Effector memory CD4-positive, alpha-beta T cell (primary cell): ENCODE results near the gene CLDND2.

Experiments used
- DNase-seq, 3 donors: peaks; one replicate each; pipeline ENCODE4 v3.0.0-alpha.2; 2020
- H3K27ac ChIP-seq: 2 replicates; pipeline ENCODE4 v1.7.0; 2013; ENCODE audit warnings: mild to moderate bottlenecking, low read length, moderate library complexity; ENCODE audit not compliant: insufficient read depth, poor library complexity, severe bottlenecking
- H3K27me3 ChIP-seq: replicated peaks from 2 replicates; pipeline ENCODE4 v1.7.0; 2013; ENCODE audit warnings: mild to moderate bottlenecking, low read length; ENCODE audit not compliant: insufficient read depth, control insufficient read depth, poor library complexity, severe bottlenecking
- H3K36me3 ChIP-seq: 2 replicates; pipeline ENCODE4 v1.7.0; 2013; ENCODE audit warnings: mild to moderate bottlenecking, low read length, moderate library complexity; ENCODE audit not compliant: control insufficient read depth, insufficient read depth
- H3K4me1 ChIP-seq: 2 replicates; pipeline ENCODE4 v1.7.0; 2013; ENCODE audit warnings: low read length, mild to moderate bottlenecking; ENCODE audit not compliant: control insufficient read depth, insufficient read depth, poor library complexity, severe bottlenecking
- H3K4me3 ChIP-seq: 2 replicates; pipeline ENCODE4 v1.7.0; 2013; ENCODE audit warnings: low read length, low read depth, mild to moderate bottlenecking; ENCODE audit not compliant: insufficient read depth, poor library complexity, severe bottlenecking
- H3K9me3 ChIP-seq: 2 replicates; pipeline ENCODE4 v1.7.0; 2013; ENCODE audit warnings: mild to moderate bottlenecking, low read length, moderate library complexity; ENCODE audit not compliant: control insufficient read depth

The CLDND2 gene

GRCh38 chr19:51367565-51368365 is 1.0 kb downstream of the CLDND2 start:
- DNase-seq: peak; percentile 88 to 93 (median 92)
- H3K27me3 ChIP-seq: no peaks in the 10 kb centered on the region
- peak overlapping the region; percentile 88 for H3K4me3 ChIP-seq
- H3K9me3 ChIP-seq: no peaks in the 10 kb centered on the region
- H3K36me3 ChIP-seq: no peaks in the 10 kb centered on the region
- peaks cover 47% of the 10 kb centered on the region for H3K4me1 ChIP-seq
- peak overlapping the region; percentile 77 for H3K27ac ChIP-seq

- Histone ChIP-seq H3K4me1 (peaks cover 41% of the 10 kb centered on the region), H3K27ac (peak overlapping the region; percentile 77), H3K36me3 (no peaks in the 10 kb centered on the region), H3K4me3 (peak overlapping the region; percentile 88), H3K9me3 (no peaks in the 10 kb centered on the region), H3K27me3 (no peaks in the 10 kb centered on the region)
- no peak for DNase-seq
These were observed 1.6 kb downstream of the CLDND2 start for GRCh38 chr19:51367255-51367564.

DNA sequence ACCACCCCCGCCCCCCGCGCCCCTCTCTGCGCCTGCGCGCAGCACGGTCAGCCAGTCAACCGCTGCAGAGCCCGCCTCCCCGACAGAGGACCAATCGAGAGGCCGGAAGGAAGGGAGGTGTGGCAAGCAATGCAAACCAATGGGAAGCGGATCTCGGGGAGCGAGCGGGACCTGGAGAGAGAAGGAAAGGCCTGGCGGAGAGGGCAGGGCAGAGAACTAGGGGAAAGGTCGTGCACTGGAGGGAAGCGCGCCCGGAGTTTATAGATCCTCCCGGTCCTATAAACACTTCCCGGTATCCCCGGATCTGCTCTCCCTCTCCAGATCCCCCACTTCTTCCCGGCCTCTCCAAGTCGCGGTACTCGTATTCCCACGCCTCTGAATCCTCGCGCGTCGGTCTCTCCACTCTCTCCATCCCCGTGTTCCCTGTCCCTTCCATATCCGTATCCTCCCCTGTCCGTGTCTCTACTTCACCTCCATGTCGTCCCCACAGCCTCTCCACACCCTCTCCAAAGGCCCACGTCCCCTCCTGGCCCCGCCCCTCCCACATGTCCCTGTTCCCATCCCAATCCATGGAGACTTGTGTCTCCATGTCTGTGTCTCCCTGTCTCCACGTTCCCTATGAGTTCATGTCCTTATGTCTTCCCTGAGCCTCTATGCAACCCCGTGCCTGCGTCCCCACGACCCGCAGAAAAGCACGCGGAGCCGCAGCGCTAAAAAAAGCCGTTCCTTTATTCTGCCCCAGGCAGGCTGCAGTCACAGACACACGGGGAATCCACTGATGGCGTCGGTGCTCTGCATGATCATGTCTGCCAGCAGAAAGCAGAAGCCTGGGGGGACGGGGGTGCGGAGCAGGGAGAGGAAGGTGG is 2.2 kb downstream of the CLDND2 start:
- peaks cover 35% of the 10 kb centered on the region for H3K4me1 ChIP-seq
- H3K27me3 ChIP-seq: no peaks in the 10 kb centered on the region
- peak overlapping the region; percentile 77 for H3K27ac ChIP-seq
- H3K4me3 ChIP-seq: peak overlapping the region; percentile 88
- H3K9me3 ChIP-seq: no peaks in the 10 kb centered on the region
- peak; percentile 85 to 93 (median 87) for DNase-seq
- no peaks in the 10 kb centered on the region for H3K36me3 ChIP-seq

- Histone ChIP-seq H3K4me3 (peak within 1 kb of the TSS; percentile 88), H3K4me1 (peaks cover 29% of the 10 kb centered on the region), H3K36me3 (no peaks in the 10 kb centered on the region), H3K27me3 (no peaks in the 10 kb centered on the region), H3K27ac (peak within 1 kb of the TSS; percentile 77), H3K9me3 (no peaks in the 10 kb centered on the region)
- DNase-seq: no peak
These were observed 2.8 kb downstream of the CLDND2 start, which contains the start of gene ETFB for GRCh38 chr19:51365965-51366388. Gene ETFB (minus strand): TSS chr19:51366388. CDS start chr19:51366326, 62 bp downstream.

- no peaks in the 10 kb centered on the region for H3K36me3 ChIP-seq
- H3K9me3 ChIP-seq: no peaks in the 10 kb centered on the region
- peak overlapping the region; percentile 88 for H3K4me3 ChIP-seq
- DNase-seq: no peak
- H3K27me3 ChIP-seq: no peaks in the 10 kb centered on the region
- peaks cover 26% of the 10 kb centered on the region for H3K4me1 ChIP-seq
- peak overlapping the region; percentile 77 for H3K27ac ChIP-seq
These were observed 3.4 kb downstream of the CLDND2 start for GRCh38 chr19:51365211-51365964.

DNA sequence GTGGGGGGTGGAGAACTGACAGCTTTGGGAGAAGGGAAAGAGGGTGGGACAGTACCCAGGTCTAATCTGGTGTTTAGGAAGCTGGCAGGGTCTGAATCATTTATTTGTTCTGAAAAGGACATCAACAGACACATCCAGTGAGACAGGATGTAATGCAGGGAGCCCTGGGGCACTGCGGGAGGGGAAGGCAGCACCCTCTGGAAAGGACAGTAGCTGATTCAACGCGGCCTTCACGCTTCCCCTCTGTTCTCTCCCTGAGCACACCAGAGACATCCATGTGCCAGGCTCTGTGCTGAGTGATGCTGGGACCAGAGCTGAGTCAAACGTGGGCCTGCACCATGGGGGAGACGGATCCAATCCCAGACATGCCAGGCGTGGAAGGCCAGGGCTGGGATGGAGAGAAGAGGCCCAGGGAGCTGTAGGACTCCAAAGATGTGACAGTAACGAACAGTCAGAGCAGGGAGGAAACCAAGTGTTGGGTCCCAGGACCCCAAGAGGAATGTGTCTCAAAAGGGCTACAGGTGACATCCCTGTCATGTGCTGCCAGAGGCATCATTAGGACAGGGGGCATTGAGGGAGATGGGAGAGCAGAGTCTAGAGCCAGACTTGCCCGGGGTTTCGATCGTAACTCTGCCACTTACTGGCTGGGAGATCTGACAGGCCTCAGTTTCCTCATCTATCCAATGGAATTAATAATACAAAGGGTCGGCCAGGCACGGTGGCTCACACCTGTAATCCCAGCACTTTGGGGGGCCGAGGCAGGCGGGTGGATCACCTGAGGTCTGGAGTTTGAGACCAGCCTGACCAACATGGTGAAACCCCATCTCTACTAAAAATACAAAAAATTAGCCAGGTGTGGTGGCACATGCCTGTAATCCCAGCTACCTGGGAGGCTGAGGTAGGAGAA is 4.3 kb downstream of the CLDND2 start:
- H3K9me3 ChIP-seq: no peaks in the 10 kb centered on the region
- H3K36me3 ChIP-seq: no peaks in the 10 kb centered on the region
- H3K27ac ChIP-seq: no peak overlapping the region
- no peak for DNase-seq
- no peaks in the 10 kb centered on the region for H3K27me3 ChIP-seq
- no peak overlapping the region for H3K4me3 ChIP-seq
- peaks cover 26% of the 10 kb centered on the region for H3K4me1 ChIP-seq

DNA sequence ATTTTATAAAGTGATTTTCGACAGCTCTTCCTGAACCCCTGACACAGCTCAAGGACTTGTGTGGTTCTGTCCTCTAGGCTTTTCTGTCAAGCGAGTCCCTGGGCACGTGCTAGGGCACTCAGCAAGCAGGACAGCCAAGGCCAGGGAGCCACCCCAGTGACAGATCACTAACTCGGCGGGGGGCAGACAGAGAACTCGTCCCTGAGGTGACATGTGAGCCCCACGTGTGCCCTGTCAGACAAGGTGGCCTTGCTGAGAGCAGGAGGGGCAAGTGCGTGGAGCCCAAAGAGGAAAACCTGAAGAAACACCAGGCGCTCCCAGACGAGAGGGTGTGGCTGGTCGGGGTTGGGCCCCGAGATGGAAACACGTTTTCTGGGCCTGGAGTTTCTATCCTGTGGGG is 7.6 kb downstream of the CLDND2 start:
- no peaks in the 10 kb centered on the region for H3K9me3 ChIP-seq
- H3K27ac ChIP-seq: no peak overlapping the region
- no peaks in the 10 kb centered on the region for H3K27me3 ChIP-seq
- no peak for DNase-seq
- H3K4me3 ChIP-seq: no peak overlapping the region
- no peaks in the 10 kb centered on the region for H3K36me3 ChIP-seq
- H3K4me1 ChIP-seq: peaks cover 10% of the 10 kb centered on the region

GRCh38 chr19:51359294-51359693 is 9.5 kb downstream of the CLDND2 start:
- Histone ChIP-seq H3K36me3 (no peaks in the 10 kb centered on the region), H3K27me3 (no peaks in the 10 kb centered on the region), H3K4me1 (peaks cover 4% of the 10 kb centered on the region), H3K9me3 (no peaks in the 10 kb centered on the region), H3K4me3 (no peak overlapping the region), H3K27ac (no peak overlapping the region)
- DNase-seq: no peak

DNA sequence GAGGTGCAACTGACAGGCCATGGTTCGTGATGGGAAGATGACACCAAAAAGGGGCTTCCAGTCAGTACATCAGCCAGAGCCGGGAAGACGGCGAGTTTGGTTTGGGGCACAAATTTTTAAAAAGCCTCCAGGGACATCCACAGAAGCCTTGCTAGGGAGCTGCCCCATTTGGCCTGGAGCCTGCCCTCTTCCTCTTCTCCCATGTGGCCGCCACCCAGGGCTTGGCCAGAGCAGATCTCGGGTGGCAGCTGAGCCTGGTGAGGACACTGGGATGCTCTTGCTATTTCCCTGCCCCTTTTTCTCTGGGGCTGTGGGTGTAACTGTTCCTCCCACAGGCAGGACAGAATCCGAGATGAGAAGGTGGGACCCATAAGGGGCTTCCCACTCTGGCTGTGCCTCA is 10.9 kb downstream of the CLDND2 start:
- no peak overlapping the region for H3K27ac ChIP-seq
- DNase-seq: no peak
- H3K4me3 ChIP-seq: no peak overlapping the region
- no peaks in the 10 kb centered on the region for H3K36me3 ChIP-seq
- H3K27me3 ChIP-seq: no peaks in the 10 kb centered on the region
- peaks cover 8% of the 10 kb centered on the region for H3K4me1 ChIP-seq
- no peaks in the 10 kb centered on the region for H3K9me3 ChIP-seq
